Activated T-helper 1 cell treated with Interleukin-2 at 50 U/mL for 16 hours (primary cell): ENCODE results near the gene CYP11A1.
"Not testable (repeated sequence)": the region's sequence is repeated elsewhere in the genome, so short reads cannot be mapped to it uniquely, and the experiment has no call there.

Experiments used
- DNase-seq: peaks from one replicate; pipeline ENCODE4 v3.0.0-alpha.2; 2020; ENCODE audit warnings: low read depth

Gene CYP11A1

GRCh38 chr15:74374648-74375302, 7.3 kb upstream of the CYP11A1 start:
- DNase-seq = no peak

- DNase-seq = peak; percentile 93
These were observed 6.5 kb upstream of the CYP11A1 start for GRCh38 chr15:74373731-74374647.

GRCh38 chr15:74373056-74373650, 5.7 kb upstream of the CYP11A1 start:
- no peak for DNase-seq

GRCh38 chr15:74370471-74370870, 3.0 kb upstream of the CYP11A1 start:
- DNase-seq = no peak

- no peak for DNase-seq
These were observed 2.3 kb upstream of the CYP11A1 start for GRCh38 chr15:74369756-74370155.

- DNase-seq = no peak
These were observed 1.8 kb upstream of the CYP11A1 start for GRCh38 chr15:74369084-74369745.

GRCh38 chr15:74368121-74368520, 675 bp upstream of the CYP11A1 start:
- DNase-seq = no peak

- DNase-seq = no peak
These were observed 1.6 kb downstream of the CYP11A1 start for GRCh38 chr15:74365598-74366445.

- no peak for DNase-seq
These were observed 2.4 kb downstream of the CYP11A1 start for GRCh38 chr15:74364936-74365597.

GRCh38 chr15:74362482-74362881, 5.0 kb downstream of the CYP11A1 start:
- no peak for DNase-seq

- DNase-seq = not testable (repeated sequence)
These were observed 6.6 kb downstream of the CYP11A1 start for GRCh38 chr15:74360855-74361254.

- DNase-seq = not testable (repeated sequence)
These were observed 8.1 kb downstream of the CYP11A1 start for GRCh38 chr15:74359376-74359775.

- not testable (repeated sequence) for DNase-seq
These were observed 9.9 kb downstream of the CYP11A1 start for GRCh38 chr15:74357514-74357913.

GRCh38 chr15:74356050-74356449, 11.4 kb downstream of the CYP11A1 start:
- DNase-seq = not testable (repeated sequence)

- not testable (repeated sequence) for DNase-seq
These were observed 13.5 kb downstream of the CYP11A1 start for GRCh38 chr15:74353992-74354391.

GRCh38 chr15:74352393-74352910, 15.0 kb downstream of the CYP11A1 start:
- DNase-seq = no peak

GRCh38 chr15:74351670-74352069, 15.8 kb downstream of the CYP11A1 start:
- no peak for DNase-seq

- no peak for DNase-seq
These were observed 16.9 kb downstream of the CYP11A1 start for GRCh38 chr15:74350295-74351275.

- no peak for DNase-seq
These were observed 18.1 kb downstream of the CYP11A1 start for GRCh38 chr15:74349241-74349778.
